Colonic mucosa (tissue), 4 donors: ENCODE data around the gene ALX4. TPM values are rescaled to one million over a fixed set of nuclear protein-coding genes. Genes with fewer than 3 reads are reported as not detected.

ENCODE experiments used
- DNase-seq: peaks from one replicate; pipeline ENCODE4 v3.0.0-alpha.2; 2020
- H3K27ac ChIP-seq: fragments of 200-600 bp; one replicate; pipeline ENCODE4 v1.8.0; 2021
- H3K27me3 ChIP-seq: fragments of 200-600 bp; one replicate; pipeline ENCODE4 v1.8.0; 2021
- H3K36me3 ChIP-seq: fragments of 200-600 bp; one replicate; pipeline ENCODE4 v1.8.0; 2021
- H3K4me1 ChIP-seq: fragments of 200-600 bp; one replicate; pipeline ENCODE4 v1.8.0; 2021; ENCODE audit warnings: mild to moderate bottlenecking
- H3K4me3 ChIP-seq: fragments of 200-600 bp; one replicate; pipeline ENCODE4 v1.8.0; 2021
- H3K9ac ChIP-seq, 2 donors: one replicate each; pipeline ENCODE4 v1.7.0; 2013; ENCODE audit warnings: control low read depth in 2 of 2, low read depth in 2 of 2, low read length in 2 of 2
- H3K9me3 ChIP-seq: fragments of 200-600 bp; one replicate; pipeline ENCODE4 v1.8.0; 2021
- CTCF ChIP-seq: fragments of 200-600 bp; IDR thresholded peaks from one replicate; pipeline ENCODE4 v1.8.0; 2022; ENCODE audit warnings: antibody characterized with exemption, mild to moderate bottlenecking
- intact Hi-C: fragments of 100-400 bp; cut with DNase I; formaldehyde crosslinking; loops from one replicate; pipeline ENCODE4 v1.14.1; 2022
- total RNA-seq, 2 donors: library from RNA; stranded (reverse); fragmentation: NEBNext Ultra II Directional in 1 of 2; extraction: Animal tissue kit (Norgen Biotek cat#: 25700) in 1 of 2; gene quantifications; one replicate each; pipeline ENCODE4 v1.2.1, GENCODE V29; 2021
- donor health status: healthy.
- donor health status: DM: no; HTN: no; CAD: no.
- donor health status: DM: no; HTN: no; CAD: no.

ALX4 gene
- total RNA-seq, 2 donors from 2014 or later = not detected

- Histone ChIP-seq H3K27ac (no peak overlapping the region), H3K9me3 (no peaks in the 10 kb centered on the region), H3K36me3 (no peaks in the 10 kb centered on the region), H3K4me3 (no peak overlapping the region), H3K27me3 (peaks cover 19% of the 10 kb centered on the region), H3K4me1 (no peaks in the 10 kb centered on the region), H3K9ac (no peak overlapping the region)
- TF ChIP-seq CTCF = no peak
- intact Hi-C loops = no loop called here
- no peak for DNase-seq
These were observed 22.7 kb upstream of the ALX4 start for GRCh38 chr11:44332665-44333064.

DNA sequence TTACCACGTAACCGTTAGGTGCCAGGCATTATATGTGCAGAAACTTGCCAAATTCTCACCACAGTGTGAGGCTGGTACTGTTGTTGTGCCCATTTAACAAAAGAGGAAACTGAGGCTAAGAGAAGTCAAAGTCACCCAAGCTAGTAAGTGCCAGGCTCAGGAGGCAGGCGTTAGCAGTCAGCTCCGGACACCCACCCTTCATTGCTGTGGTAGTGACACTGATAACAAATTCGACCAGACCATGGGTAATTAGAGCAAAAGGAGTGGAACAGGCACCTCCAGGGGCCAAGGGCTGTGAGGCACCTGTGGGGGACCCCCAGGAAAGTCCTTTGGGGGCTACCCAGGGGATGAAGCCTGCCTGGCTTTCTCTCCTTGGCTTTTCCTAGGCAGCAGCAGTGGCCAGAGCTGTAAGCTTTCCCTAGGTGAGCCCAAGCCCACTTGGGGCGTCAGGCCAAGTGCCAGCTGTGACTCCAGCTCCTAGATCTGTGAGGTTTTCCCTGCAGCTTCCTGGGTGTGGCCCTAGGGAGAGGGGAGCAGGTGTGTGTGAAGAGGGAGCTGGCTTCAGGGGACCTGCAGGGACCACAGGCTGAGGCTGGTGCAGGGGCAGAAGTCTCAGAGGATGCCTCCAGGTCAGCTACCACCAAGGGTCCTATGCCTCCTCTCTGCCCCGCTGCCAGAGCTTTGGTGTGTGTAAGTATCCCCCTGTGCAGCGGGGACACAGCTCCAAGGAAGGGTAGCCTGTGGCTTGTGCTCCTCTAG is 19.7 kb upstream of the ALX4 start:
- DNase-seq = no peak
- TF ChIP-seq CTCF = no peak
- no peaks in the 10 kb centered on the region for H3K4me1 ChIP-seq
- H3K4me3 ChIP-seq = no peak overlapping the region
- peaks cover 28% of the 10 kb centered on the region for H3K27me3 ChIP-seq
- intact Hi-C loops = no loop called here
- H3K36me3 ChIP-seq = no peaks in the 10 kb centered on the region
- no peak overlapping the region for H3K27ac ChIP-seq
- no peak overlapping the region for H3K9ac ChIP-seq
- no peaks in the 10 kb centered on the region for H3K9me3 ChIP-seq

- no peak for DNase-seq
- intact Hi-C loops = no loop called here
- Histone ChIP-seq H3K4me1 (no peaks in the 10 kb centered on the region), H3K27ac (no peak overlapping the region), H3K27me3 (peaks cover 41% of the 10 kb centered on the region), H3K4me3 (no peak overlapping the region), H3K36me3 (no peaks in the 10 kb centered on the region), H3K9me3 (no peaks in the 10 kb centered on the region), H3K9ac (no peak overlapping the region)
- TF ChIP-seq CTCF = no peak
These were observed 18.3 kb upstream of the ALX4 start for GRCh38 chr11:44328138-44328660.

DNA sequence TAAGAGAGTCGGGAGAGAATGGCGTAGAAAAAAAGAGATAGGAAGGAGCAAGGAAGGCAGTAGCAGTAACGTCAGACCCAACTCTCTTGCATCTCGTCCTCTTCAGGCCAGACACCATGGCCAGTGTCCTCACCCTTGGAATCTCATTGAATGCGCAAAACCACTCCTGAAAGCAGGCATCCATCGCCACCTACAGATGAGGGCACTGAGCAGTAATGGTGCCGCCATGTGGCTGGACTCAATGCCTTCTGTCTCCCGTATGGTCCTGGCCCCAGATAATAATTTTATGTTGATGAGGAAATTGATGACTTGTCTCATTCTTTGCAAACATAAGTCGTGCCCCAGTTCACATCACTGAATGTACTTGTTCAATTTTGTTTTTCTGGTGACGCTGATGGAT is 17.8 kb upstream of the ALX4 start:
- intact Hi-C loops = no loop called here
- DNase-seq = no peak
- H3K27ac ChIP-seq = no peak overlapping the region
- TF ChIP-seq CTCF = no peak
- no peaks in the 10 kb centered on the region for H3K4me1 ChIP-seq
- H3K9ac ChIP-seq = no peak overlapping the region
- no peaks in the 10 kb centered on the region for H3K9me3 ChIP-seq
- H3K4me3 ChIP-seq = no peak overlapping the region
- no peaks in the 10 kb centered on the region for H3K36me3 ChIP-seq
- peaks cover 46% of the 10 kb centered on the region for H3K27me3 ChIP-seq

GRCh38 chr11:44326615-44327475 is 16.9 kb upstream of the ALX4 start:
- Histone ChIP-seq H3K9ac (no peak overlapping the region), H3K27me3 (peaks cover 55% of the 10 kb centered on the region), H3K27ac (no peak overlapping the region), H3K4me1 (no peaks in the 10 kb centered on the region), H3K9me3 (no peaks in the 10 kb centered on the region), H3K4me3 (no peak overlapping the region), H3K36me3 (no peaks in the 10 kb centered on the region)
- DNase-seq = no peak
- no peak for TF ChIP-seq CTCF
- intact Hi-C loops = no loop called here
